Spinal cord (tissue), 10 donors: ENCODE data around the gene PGAP1. TPM values are rescaled to one million over a fixed set of nuclear protein-coding genes. Genes with fewer than 3 reads are reported as not detected.

ENCODE experiments used
- DNase-seq, 6 donors: peaks; one replicate each; pipeline versions ENCODE4 v3.0.0 to v3.0.0-alpha.2; 2013 to 2015; ENCODE audit warnings: low spot score in 6 of 6, low read depth in 4 of 6
- H3K27ac ChIP-seq: one replicate; pipeline ENCODE4 v1.5.1; 2013; ENCODE audit warnings: low read depth, low read length, control low read depth
- H3K27me3 ChIP-seq: one replicate; pipeline ENCODE4 v1.6.1; 2013; ENCODE audit warnings: low read length; ENCODE audit not compliant: control insufficient read depth, insufficient read depth
- H3K36me3 ChIP-seq: one replicate; pipeline ENCODE4 v1.6.1; 2013; ENCODE audit warnings: low read length; ENCODE audit not compliant: control insufficient read depth, insufficient read depth
- H3K4me1 ChIP-seq: one replicate; pipeline ENCODE4 v1.6.1; 2013; ENCODE audit warnings: low read length; ENCODE audit not compliant: control insufficient read depth, insufficient read depth
- H3K4me3 ChIP-seq: one replicate; pipeline ENCODE4 v1.5.1; 2013; ENCODE audit warnings: low read depth, low read length, control low read depth
- H3K9me3 ChIP-seq: one replicate; pipeline ENCODE4 v1.6.1; 2013; ENCODE audit warnings: low read length; ENCODE audit not compliant: control insufficient read depth, insufficient read depth
- WGBS: methylation state at CpG from one replicate; pipeline ENCODE4 v1.1.5; 2013; ENCODE audit warnings: missing lambda C conversion rate; ENCODE audit not compliant: insufficient coverage; 5-methylcytosine and 5-hydroxymethylcytosine counted together
- polyA plus RNA-seq, 2 donors: library from polyadenylated mRNA; unstranded; fragments of 120-200 nt; gene quantifications; one replicate each; pipeline ENCODE4 v1.2.1, GENCODE V29; 2013; ENCODE audit not compliant: insufficient read length in 2 of 2
- total RNA-seq, 2 donors: library from RNA; depleted of rRNA in 1 of 2; stranded (reverse); fragments of 120-200 nt in 1 of 2; fragments of >200 nt in 1 of 2; gene quantifications; one replicate each; pipeline versions ENCODE4 v1.2.3 to v1.2.4, GENCODE V29; 2013 to 2014
- donor health status: healthy.

PGAP1 gene
- total and polyA plus RNA-seq, 4 donors: 23.0 to 82.4 (median 29.8) TPM

GRCh38 chr2:196827356-196827755, 99.2 kb downstream of the PGAP1 start:
- no peak overlapping the region for H3K27ac ChIP-seq
- no CpG with 5 or more reads among the region's 2 CpGs for WGBS
- DNase-seq: no peak
- no peaks in the 10 kb centered on the region for H3K9me3 ChIP-seq
- H3K36me3 ChIP-seq: peaks cover 2% of the 10 kb centered on the region
- H3K27me3 ChIP-seq: no peaks in the 10 kb centered on the region
- no peak overlapping the region for H3K4me3 ChIP-seq
- no peaks in the 10 kb centered on the region for H3K4me1 ChIP-seq

- Histone ChIP-seq H3K4me1 (no peaks in the 10 kb centered on the region), H3K9me3 (peaks cover 3% of the 10 kb centered on the region), H3K4me3 (no peak overlapping the region), H3K27me3 (no peaks in the 10 kb centered on the region), H3K36me3 (no peaks in the 10 kb centered on the region), H3K27ac (no peak overlapping the region)
- peak in 1 of 6 donors; percentile 44 for DNase-seq
Observed at GRCh38 chr2:196823750-196824522, 102.6 kb downstream of the PGAP1 start.

- Histone ChIP-seq H3K36me3 (no peaks in the 10 kb centered on the region), H3K27ac (no peak overlapping the region), H3K9me3 (peaks cover 3% of the 10 kb centered on the region), H3K27me3 (no peaks in the 10 kb centered on the region), H3K4me3 (no peak overlapping the region), H3K4me1 (no peaks in the 10 kb centered on the region)
- DNase-seq: no peak
- 100% methylated on average over 1 of the region's 1 CpG for WGBS
Observed at GRCh38 chr2:196821195-196821594, 105.3 kb downstream of the PGAP1 start.

GRCh38 chr2:196809260-196809659, 117.2 kb downstream of the PGAP1 start, which contains the start of gene C2orf66:
Gene C2orf66 (minus strand): TSS chr2:196809355. CDS start chr2:196809336, 19 bp downstream.
- no peak within 1 kb of the TSS for H3K27ac ChIP-seq
- no peaks in the 10 kb centered on the region for H3K27me3 ChIP-seq
- no peaks in the 10 kb centered on the region for H3K36me3 ChIP-seq
- no peaks in the 10 kb centered on the region for H3K9me3 ChIP-seq
- WGBS: 80% methylated on average over 1 of the region's 1 CpG
- no peak for DNase-seq
- H3K4me1 ChIP-seq: no peaks in the 10 kb centered on the region
- H3K4me3 ChIP-seq: no peak within 1 kb of the TSS

DNA sequence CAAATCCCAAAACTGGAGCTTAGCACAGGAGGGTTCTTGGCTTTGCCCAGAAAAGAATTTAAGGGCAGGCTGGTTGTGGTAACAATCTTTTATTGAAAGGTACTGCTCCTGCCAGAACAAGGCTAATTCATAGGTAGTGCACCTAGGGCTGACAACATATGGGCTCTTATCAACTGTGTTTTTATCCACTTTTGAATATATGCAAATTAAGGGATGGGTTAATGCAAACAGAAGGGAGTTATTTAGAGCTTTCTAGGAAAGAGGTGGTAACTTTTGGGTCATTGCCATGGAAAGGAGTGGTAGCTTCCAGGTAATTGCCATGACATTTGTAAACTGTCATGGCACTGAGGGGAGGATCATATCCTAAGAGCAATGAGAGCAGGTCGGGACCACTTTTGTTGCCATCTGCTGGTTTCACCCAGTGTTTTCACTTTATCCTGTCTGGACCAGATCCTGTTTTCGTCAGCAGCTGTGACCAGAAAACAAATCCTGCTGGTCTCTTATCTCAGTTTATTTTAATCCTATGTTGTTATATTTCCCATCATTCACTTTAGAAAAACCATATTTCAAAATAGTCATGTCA, 118.3 kb downstream of the PGAP1 start:
- Histone ChIP-seq H3K27me3 (no peaks in the 10 kb centered on the region), H3K4me3 (no peak overlapping the region), H3K4me1 (no peaks in the 10 kb centered on the region), H3K36me3 (no peaks in the 10 kb centered on the region), H3K27ac (no peak overlapping the region), H3K9me3 (no peaks in the 10 kb centered on the region)
- DNase-seq: peak in 1 of 6 donors; percentile 57
- WGBS: 17% methylated on average over 1 of the region's 2 CpGs

DNA sequence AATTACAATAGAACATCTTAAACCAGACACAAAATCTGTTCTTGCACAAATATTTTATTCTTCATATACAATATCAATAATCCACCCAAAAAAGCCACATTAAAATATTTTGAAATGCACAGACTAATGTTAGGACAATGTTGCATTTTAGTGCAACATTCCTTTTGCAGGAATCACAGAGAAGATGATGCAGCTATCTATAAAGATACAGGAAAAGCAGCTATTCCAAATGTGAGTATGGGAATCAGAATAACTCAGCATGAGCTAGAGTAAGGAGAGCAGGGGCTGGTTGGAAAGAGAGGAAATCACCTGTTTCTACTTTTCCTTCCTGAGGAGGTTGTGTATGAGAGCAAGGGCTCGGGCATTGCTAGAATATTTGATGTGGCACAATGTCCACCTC, 122.1 kb downstream of the PGAP1 start:
- H3K27ac ChIP-seq: no peak overlapping the region
- peaks cover 6% of the 10 kb centered on the region for H3K4me1 ChIP-seq
- H3K9me3 ChIP-seq: no peaks in the 10 kb centered on the region
- H3K27me3 ChIP-seq: no peaks in the 10 kb centered on the region
- no peak overlapping the region for H3K4me3 ChIP-seq
- WGBS: no CpG with 5 or more reads among the region's 1 CpG
- no peak for DNase-seq
- no peaks in the 10 kb centered on the region for H3K36me3 ChIP-seq

- WGBS: no CpG with 5 or more reads among the region's 2 CpGs
- DNase-seq: no peak
- H3K9me3 ChIP-seq: no peaks in the 10 kb centered on the region
- H3K4me1 ChIP-seq: peaks cover 14% of the 10 kb centered on the region
- H3K27ac ChIP-seq: no peak overlapping the region
- no peaks in the 10 kb centered on the region for H3K27me3 ChIP-seq
- no peaks in the 10 kb centered on the region for H3K36me3 ChIP-seq
- H3K4me3 ChIP-seq: no peak overlapping the region
Observed at GRCh38 chr2:196802401-196802800, 124.1 kb downstream of the PGAP1 start.

DNA sequence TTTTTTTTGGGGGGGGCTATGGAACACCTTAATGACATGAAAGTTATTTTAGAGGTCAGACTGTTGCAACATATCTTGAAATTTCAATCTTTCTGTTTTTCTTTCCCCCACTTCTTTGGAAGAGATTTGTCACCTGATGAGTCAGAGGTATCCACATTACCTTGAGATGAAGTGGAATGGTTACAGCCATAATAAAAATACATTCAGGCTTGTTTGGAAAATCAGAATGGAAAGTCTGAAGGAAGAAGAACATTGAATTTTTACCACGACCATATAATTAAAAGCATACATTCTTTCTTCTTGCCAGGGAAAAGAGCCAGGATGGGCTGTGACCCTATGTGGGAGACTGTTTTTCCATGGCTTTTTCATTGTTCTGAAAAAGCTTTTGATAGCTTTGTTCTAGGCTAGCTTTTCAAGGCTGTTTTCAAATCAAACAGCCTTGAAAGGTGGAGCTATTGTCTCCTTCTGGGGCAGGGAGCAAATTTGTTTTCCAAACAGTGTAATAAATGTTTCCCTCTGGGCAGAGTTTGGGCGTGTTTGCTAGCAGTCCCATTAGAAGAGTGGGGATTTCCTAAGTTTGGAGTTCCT, 124.7 kb downstream of the PGAP1 start:
- H3K27ac ChIP-seq: no peak overlapping the region
- peak in 1 of 6 donors; percentile 25 for DNase-seq
- 17% methylated on average over 1 of the region's 2 CpGs for WGBS
- H3K27me3 ChIP-seq: no peaks in the 10 kb centered on the region
- H3K4me3 ChIP-seq: no peak overlapping the region
- no peaks in the 10 kb centered on the region for H3K9me3 ChIP-seq
- H3K4me1 ChIP-seq: peaks cover 14% of the 10 kb centered on the region
- H3K36me3 ChIP-seq: no peaks in the 10 kb centered on the region

DNA sequence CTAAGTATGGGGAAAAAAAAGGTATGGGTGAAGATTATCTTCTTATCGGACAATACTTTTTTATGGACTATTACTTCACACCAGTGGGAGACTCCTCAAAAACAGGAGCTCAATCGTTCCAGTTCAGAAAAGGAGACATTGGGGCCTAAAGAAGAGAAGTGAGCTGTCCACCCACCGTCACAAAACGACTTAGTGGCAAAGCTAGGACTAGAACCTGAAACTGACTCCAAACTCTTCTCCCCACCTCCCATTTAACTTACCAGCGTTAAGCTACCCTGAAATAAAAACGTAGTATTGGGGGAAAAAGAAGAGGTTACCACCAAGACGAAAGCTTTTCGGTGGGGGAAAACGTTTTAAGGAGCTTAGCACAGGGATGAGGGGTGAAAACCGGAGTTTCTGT, 127.5 kb downstream of the PGAP1 start:
- DNase-seq: no peak
- no peaks in the 10 kb centered on the region for H3K27me3 ChIP-seq
- H3K27ac ChIP-seq: peak overlapping the region; percentile 81
- peak overlapping the region; percentile 82 for H3K4me3 ChIP-seq
- no peaks in the 10 kb centered on the region for H3K9me3 ChIP-seq
- peaks cover 3% of the 10 kb centered on the region for H3K36me3 ChIP-seq
- 0% methylated on average over 2 of the region's 10 CpGs for WGBS
- peaks cover 14% of the 10 kb centered on the region for H3K4me1 ChIP-seq

- 100% methylated on average over 1 of the region's 3 CpGs for WGBS
- H3K27ac ChIP-seq: no peak overlapping the region
- no peak for DNase-seq
- H3K4me1 ChIP-seq: no peaks in the 10 kb centered on the region
- H3K9me3 ChIP-seq: no peaks in the 10 kb centered on the region
- no peaks in the 10 kb centered on the region for H3K27me3 ChIP-seq
- no peak overlapping the region for H3K4me3 ChIP-seq
- peaks cover 18% of the 10 kb centered on the region for H3K36me3 ChIP-seq
Observed at GRCh38 chr2:196792865-196793264, 133.6 kb downstream of the PGAP1 start.
